Spleen (tissue), 7 donors: ENCODE results near the gene ISCA1.

Source experiments
- CTCF ChIP-seq, 11 experiments: fragments of 200-600 bp in 7 of 11; fragments of 450-650 bp in 4 of 11; sonication (generic) in 4 of 11; IDR thresholded peaks in 8 of 11; conservative IDR thresholded peaks in 3 of 11; 1 replicate in 7 of 11; 2 replicates in 4 of 11; pipeline versions ENCODE4 v1.4.0 to v1.8.0; 2016 to 2021; ENCODE audit warnings: antibody characterized with exemption in 11 of 11, inconsistent platforms in 4 of 11, mild to moderate bottlenecking in 1 of 11
- POLR2A ChIP-seq, 3 donors: fragments of 450-650 bp; IDR thresholded peaks; one replicate each; pipeline ENCODE4 v1.5.1; 2017; ENCODE audit warnings: antibody characterized with exemption in 3 of 3, mild to moderate bottlenecking in 1 of 3
- POLR2AphosphoS5 ChIP-seq, 3 donors: sonication (generic); formaldehyde crosslinking; IDR thresholded peaks; one replicate each; pipeline ENCODE4 v1.5.1; 2017; ENCODE audit warnings: antibody characterized with exemption in 3 of 3
- donor health status: DM: no; HTN: no; CAD: no; lungs with moderate emphysema.
- donor health status: DM: no; HTN: no; CAD: no.
- donor health status: DM: no; HTN: no; CAD: no.

- TF ChIP-seq CTCF (IDR thresholded peaks at IDR 0.05 in 8 of 11, conservative IDR thresholded peaks at IDR 0.05 in 3 of 11): no peak
- TF ChIP-seq POLR2A (IDR thresholded peaks at IDR 0.05): no peak
- no peak for TF ChIP-seq POLR2AphosphoS5 (IDR thresholded peaks at IDR 0.05)
These were observed 62.7 kb downstream of the ISCA1 start for GRCh38 chr9:86219606-86220005.
